ENCODE data around the gene GJD4.

GJD4 gene

DNA sequence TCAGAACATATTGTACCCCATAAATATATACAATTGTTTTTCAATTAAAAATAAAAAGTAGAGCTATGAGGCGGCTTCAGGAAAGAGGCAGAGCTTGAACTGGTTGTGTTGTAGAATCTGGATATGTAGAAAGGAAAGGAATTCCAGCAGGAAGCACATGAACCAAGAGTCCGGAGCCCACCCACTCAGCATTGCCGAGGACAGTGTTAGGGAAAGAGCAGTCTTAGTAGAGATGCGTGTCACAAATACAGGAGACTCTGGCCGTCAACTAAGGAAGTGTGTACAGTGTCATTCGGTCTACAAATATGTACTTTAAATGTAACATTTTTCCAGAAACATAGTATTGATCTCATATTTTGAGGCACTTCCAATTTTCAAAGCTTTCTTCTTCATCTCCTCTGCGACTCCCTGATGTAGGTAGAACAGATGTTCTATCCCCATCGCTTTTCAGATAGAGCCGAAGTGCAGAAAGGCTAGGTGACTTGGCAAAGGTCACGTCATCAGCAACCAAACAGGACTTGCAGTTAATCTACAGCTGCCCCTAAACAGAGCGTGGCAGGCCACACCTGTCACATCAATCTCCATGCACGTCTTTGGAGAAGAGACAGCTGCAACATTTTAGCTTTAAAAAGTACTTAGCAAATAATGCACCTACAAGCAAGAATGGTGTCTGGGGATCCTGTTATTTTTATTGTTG is 25.3 kb upstream of the GJD4 start:
- peak; percentile 39 to 75 for DNase-seq

DNA sequence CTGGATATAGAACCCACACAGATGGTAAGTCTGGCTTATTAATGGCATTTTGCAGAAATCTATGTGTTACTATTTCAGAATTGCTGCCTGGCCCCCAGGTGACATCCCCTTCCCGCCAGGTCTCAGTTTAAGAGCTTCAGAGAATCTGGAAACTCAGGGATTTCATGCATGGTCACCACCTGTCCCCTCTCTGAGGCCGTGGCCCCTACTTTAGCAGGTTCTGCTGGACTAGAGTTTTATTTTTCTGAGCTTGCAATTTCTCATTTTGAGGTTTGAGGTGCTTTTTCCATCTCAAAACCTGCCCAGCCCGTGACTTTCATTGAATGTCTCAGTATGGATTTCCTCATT is 24.7 kb upstream of the GJD4 start:
- no peak for DNase-seq

DNA sequence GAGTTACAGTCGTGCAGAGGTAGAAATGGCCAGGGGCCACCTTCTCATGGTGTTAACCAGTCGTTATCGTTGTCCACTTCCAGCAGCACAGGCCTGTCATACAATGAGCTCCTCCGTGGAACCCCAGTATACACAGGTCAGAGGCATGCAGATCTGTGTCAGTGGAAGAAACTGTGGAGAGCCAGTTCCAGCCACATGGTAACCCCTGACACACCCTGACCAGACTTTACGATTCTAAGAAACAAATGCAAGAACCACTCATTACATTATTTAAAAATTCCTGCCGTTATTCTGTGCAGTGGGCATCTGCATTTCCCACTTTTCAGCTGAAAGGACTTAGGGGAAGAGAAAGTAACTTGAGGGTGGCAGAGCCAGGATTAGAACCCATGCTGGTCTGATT is 23.5 kb upstream of the GJD4 start:
- DNase-seq: no peak

DNA sequence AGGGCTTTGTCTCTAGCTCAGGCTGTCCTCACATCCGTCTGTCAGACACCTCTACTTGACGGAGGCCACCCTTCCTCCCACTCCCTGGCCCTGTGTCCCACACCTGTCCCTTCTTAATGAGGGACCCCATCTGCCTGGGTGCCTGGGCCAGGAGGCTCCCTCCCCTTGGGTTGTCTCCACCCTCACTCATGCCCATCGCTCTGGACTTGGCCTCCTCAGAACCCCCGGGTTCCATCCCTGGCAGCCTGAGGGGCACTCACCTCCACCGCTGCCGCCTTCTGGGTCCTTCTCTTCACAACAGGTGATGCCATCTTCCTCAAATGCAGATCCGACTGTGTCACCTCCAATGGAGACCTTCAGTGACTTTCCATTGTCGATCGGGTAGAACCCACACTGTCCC is 20.2 kb upstream of the GJD4 start:
- no peak for DNase-seq

DNA sequence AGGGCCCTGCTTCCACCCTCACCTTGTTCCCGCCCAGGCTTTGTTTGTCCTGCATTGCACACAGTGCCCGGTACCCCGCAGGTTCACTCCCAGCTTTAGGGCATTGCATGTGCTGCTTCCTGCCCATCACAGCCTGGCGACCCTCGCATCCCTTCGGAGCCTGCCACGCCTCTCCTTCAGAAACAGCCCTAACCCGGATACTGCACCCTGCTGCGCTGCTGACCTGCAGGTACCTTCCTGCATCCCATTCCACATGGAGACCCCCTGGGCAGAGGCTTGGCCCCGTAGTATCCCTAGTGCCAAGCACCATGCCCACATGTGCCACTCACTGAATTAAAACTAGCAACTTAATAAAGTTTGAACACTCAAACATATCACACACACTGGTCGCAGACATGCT is 19.8 kb upstream of the GJD4 start:
- no peak for DNase-seq

DNA sequence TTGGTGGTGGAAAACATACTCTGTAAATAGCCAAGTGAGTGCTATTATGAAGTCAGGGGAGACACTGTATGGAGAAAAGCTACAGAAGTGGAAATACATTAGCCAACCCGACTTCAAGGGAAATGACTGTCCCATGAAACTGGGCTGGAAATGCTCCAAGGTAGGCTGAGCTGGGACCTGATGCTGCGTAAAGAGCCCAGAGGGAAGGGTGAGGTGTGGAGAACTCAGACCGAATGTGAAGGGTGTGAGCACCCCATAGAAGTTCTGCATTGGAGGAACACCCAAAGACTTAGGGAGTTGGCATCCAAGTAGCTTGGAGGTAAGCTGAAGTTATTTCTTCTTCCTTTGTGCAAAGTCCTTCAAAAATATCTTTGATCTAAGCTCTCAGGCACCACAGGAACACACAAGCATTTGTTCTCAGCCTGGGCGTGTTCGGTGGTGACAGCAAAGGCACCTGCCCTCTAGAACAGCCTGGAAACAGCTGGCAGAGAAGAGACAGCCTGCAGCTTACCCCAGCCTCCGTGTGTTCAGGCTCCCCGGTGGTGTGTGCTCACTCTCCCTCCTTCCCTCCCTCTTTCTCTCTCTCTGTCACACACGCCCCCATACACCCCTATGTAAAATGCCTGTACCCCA is 19.1 kb upstream of the GJD4 start:
- DNase-seq: no peak

DNA sequence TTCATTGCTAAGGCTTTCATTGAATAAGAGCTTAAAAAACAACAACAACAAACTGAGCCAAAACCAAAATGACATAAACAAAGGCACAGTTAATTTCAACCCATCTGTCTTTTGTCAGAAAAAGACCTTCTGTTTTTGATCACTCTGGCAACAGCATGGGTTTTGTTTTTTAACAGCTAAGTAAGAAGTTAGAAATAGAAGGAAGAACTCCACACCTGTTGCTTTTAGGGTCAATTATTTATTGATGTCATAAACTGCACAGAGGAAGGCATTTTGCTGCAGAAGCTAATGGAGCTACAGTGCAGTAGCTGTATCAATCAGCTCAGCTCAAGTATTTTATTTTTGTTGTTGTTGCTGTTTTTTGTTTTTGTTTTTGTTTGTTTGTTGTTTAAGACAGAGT is 16.3 kb upstream of the GJD4 start:
- no peak for DNase-seq

DNA sequence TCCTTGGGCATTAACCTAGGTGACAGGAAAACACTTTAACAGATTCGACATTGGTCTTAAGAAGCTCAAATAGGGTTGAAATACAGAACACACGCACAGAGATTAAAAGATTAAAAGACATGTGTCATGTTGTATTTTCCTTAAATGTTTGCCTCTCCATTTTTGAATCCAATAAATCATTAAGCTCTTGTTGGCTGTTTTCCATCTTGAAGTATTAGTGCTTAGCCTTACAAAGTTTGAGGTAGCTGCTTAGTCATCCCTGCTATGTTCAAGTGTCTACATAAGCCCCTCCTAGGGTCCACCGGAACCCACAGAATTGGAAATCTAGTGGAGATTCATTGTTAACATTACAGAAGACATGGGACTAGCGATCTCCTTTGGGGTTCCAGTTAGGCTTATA is 12.7 kb upstream of the GJD4 start:
- peak; percentile 26 to 71 for DNase-seq

DNA sequence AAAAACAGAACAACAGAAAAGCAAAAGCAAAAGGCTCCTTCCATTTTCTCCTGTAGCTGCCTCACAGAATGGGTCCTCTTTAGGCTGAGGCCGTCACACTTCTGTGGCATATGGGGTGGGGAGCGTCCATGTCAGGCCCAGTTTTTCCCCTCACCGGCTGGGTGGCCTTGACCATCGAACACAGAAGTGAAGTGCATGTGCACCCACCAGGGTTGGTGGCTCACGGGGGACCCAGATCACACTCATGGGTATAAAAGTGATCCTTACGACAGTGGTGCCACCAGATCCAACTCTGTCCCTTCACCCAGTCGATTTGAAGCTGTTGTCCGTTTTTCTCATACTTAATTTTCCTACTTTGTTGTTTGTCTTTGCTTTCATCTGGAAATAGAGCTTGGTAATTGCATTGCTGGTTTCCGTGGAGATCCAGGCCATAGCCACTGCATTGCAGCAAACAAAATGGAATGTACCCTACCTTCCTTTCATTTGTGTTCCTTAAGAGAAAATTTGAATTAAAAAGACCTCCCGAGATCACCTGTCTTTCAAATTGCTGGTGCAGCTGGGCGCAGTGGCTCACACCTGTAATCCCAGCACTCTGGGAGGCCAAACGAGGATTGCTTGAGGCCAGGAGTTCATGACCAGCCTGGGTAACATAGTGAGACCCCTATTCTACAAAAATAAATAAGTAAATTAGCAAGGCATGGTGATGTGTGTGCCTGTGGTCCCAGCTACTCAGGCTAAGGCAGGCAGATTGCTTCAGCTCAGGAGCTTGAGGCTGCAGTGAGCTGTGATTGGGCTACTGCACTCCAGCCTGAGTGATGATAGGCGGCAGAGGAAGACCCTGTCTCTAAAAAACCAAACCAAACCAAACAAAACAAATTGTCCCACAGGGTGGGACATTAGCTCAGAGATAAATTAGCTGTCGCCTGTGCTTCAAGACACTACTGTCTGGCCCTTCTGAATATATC is 10.7 kb upstream of the GJD4 start:
- DNase-seq: no peak

DNA sequence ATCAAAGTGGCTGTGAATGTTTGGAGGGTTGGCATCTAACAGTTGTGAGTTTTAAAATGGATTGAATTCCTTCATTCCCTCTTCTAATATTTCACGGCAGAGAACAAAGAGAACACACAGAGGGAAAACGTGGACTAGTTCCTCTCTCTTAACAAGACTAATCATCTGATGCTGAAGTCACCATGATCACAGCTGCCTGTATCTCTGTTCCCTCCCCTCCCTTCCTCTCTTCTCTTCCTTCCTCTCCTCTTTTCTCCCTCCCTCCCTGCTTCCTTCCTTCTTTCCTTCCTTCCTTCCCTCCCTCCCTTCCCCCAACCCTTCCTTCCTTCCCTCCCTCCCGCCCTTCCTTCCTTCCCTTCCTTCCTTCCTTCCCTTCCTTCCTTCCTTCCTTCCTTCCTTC is 10.0 kb upstream of the GJD4 start:
- no peak for DNase-seq

DNA sequence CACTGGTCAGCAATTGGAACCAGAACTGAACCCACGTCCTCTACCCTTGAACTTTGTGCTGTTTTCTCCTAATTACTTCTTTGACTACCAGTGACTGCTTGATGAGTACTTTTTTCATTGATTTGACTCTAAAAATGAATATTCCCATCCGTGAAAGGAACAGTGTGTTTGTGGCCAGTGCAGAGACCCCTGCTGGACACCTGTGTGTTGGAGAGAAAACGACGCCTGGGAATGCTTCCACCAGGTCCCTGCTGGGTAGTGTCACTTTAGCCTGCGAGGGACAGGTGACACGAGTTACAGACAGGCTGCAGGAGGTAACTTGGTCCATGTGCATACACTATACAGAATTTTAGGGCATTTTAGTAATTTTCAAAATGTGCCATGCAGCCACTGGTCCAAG is 6.8 kb upstream of the GJD4 start:
- no peak for DNase-seq

DNA sequence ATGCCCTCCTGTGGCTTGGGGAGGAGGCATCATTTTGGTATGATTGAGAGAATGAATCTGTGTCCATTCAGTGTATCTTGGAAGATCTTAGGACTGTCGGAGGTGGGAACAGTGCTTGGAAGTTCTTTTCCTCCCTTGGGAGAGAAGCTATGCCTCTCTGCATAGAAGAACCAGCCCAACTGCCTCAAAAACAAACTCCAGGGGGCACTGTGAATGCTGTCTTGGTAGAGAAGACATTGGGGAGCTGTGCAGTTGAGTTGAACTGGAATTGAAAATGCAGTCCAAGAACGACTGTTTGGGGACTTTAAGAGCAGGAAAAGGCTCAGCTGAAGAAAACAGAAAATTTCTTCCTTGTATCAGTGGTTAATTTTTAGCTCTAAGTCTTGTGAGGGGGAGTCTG is 4.9 kb upstream of the GJD4 start:
- no peak for DNase-seq

DNA sequence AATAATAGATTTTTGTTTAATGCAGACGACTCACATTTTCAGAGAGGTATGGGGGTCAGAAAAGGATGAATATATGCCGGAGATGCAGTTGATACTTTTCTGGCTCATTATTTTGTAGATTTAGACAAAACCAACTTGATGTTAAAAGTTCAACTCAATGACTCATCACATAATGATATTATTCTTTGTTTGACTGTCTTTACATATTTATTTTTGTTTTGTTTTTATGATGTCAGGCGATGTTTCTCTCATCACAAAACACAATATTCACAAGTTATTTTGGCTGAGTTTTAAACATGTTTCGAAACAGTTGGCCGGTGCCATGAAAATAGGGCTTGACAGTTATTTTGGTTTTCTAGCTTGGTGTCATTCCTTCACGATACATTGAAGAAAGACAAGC is 1.3 kb downstream of the GJD4 start:
- no peak for DNase-seq

DNA sequence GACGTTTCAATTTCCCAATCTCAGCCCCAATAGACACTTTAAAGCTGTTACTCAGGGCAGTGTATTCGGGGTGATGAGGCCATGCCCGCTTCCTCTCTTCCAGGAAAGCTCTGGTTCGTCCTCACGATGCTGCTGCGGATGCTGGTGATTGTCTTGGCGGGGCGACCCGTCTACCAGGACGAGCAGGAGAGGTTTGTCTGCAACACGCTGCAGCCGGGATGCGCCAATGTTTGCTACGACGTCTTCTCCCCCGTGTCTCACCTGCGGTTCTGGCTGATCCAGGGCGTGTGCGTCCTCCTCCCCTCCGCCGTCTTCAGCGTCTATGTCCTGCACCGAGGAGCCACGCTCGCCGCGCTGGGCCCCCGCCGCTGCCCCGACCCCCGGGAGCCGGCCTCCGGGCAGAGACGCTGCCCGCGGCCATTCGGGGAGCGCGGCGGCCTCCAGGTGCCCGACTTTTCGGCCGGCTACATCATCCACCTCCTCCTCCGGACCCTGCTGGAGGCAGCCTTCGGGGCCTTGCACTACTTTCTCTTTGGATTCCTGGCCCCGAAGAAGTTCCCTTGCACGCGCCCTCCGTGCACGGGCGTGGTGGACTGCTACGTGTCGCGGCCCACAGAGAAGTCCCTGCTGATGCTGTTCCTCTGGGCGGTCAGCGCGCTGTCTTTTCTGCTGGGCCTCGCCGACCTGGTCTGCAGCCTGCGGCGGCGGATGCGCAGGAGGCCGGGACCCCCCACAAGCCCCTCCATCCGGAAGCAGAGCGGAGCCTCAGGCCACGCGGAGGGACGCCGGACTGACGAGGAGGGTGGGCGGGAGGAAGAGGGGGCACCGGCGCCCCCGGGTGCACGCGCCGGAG is 2.6 kb downstream of the GJD4 start:
- no peak for DNase-seq

DNA sequence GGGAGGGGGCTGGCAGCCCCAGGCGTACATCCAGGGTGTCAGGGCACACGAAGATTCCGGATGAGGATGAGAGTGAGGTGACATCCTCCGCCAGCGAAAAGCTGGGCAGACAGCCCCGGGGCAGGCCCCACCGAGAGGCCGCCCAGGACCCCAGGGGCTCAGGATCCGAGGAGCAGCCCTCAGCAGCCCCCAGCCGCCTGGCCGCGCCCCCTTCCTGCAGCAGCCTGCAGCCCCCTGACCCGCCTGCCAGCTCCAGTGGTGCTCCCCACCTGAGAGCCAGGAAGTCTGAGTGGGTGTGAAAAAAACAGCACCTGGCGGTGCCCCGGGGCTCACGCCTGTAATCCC is 3.2 kb downstream of the GJD4 start:
- no peak for DNase-seq

DNA sequence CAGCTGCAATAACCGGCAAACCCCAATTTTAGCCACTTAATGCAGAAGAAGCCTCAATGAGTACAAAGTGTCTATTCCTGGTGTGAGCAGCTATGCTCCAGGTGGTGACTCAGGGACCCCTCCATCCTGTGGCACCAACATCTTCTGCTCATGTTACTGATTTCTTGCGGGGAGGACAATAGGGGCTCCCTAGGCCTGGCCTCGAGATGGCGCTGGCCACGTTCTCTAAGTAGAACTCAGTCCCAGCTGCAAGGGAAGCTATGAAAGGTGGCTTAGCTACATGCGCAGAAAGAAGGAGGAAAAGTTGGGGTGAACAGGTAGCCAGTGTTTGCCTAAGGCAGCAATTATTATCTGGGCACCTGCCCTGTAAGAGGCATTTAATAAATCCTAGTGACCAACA is 6.6 kb downstream of the GJD4 start:
- DNase-seq: peak in 1 of 2 experiments; percentile 13

DNA sequence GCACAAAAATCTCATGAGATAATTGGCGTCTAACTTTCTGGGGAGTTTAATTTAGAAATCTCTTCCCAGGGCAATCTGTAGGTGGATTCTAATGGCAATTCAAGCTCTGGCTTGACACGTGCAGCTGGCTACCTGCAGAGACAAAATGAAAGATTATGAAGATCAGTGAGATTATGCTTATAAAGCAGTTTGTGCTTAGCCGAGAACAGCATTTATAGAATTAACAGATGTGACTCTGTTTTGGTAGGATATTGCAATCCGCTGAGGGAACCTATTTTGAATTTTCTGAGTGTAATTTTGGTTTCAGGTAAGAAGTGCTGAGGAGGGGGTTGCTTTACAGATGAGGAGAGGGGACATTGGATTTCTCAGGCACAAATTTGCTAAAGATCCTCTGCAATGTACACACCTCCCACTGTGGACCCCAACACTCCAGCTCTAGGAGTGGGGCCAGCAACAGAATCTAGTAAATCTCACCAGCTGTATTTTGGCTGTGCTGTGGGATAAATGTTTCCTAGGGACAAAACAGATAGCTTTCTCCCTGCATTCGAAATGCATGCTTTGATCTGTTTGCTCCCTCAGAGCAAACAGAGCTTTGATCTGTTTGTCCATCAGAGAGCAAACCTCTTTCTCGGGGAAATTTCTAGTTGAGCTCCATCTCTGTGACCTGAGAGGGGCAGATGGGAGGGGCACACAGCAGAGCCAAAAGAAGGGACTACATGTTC is 7.4 kb downstream of the GJD4 start:
- peak in 1 of 2 experiments; percentile 30 for DNase-seq

DNA sequence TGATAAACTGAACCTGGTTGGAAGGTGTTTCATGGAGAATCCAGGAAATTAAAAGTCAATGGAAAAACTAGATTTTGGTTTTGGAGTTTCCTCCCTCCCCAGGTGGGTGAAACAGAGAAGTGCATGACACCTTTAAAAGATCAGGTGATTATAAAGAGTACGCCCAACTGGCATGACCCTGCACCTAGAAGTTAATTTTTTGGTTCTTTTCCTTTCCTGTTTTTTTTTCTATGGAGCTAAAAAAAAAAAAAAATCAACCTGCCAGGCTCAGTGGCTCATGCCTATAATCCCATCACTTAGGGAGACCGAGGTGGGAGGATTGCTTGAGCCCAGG is 7.9 kb downstream of the GJD4 start:
- DNase-seq: no peak

DNA sequence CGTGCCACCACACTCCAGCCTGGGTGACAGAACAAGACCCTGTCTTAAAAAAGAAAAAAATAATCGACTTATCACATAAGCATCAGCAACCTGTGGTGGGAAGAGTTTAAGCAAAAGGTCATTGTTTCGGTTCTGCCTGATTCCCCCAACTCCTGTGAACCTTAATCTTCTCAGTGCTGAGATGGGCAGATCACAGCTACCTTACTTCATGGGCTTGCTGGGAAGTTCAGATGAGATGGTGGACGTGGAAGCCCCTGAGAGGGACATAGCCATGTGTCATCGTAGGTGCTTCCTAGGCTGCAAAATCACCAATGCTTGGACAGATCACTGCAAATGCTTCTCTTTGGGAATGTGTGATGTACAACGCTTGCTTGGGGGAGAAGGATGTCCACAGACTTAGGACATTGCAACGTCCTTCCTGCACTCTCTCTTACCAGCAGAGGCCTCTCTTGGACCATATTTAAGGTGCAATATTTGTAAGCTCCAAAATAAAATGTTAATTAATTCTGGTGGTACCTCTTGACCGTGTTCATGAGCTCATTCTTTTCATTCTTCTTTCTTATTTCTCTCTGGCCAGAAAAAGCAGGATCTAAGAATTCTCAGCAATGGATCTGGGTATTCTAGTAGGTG is 8.6 kb downstream of the GJD4 start:
- no peak for DNase-seq

DNA sequence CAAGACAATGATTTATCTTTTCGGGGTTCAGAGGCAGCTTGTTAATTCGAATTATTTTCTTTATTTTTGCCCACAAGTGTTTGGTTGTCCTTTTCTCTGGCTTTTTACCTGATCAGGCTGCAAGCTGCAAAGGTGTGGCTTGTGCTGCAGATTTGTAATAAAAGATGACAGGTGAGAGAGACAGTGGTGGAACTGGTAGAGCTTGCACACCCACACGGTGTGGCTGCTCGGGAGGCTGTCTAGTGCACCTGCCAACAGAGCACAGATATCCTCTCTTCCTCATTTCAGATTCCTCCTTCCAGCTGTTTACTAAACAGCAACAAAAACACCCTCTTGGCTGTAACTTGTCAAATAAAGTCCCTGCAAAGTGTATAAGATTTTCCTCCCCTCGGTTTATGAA is 9.2 kb downstream of the GJD4 start:
- DNase-seq: no peak

DNA sequence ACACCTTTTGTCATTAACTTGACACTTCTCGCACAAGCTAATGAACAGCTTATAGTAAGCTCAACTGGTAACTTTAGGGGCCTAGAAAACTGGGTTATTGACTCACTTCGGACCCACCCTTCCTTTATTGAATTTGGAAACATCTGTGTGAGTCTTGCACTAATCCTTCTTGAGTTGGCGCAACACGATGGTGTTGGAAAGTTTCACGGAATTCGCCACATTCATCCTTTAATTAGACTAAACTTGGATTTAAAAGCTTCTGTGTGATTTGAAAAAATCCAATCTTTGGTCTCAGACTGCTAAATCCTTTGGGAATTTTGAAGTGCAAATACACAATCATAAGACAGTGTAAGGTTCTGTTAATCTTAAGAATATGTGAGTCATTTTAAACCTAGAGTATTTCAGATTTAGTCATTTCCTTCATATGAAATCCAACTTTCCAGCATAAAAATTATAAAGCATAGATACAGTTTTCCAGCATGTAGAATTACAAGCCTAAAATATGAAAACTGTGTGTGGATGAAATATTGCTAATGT is 21.9 kb downstream of the GJD4 start:
- peak in 1 of 2 experiments; percentile 16 for DNase-seq

DNA sequence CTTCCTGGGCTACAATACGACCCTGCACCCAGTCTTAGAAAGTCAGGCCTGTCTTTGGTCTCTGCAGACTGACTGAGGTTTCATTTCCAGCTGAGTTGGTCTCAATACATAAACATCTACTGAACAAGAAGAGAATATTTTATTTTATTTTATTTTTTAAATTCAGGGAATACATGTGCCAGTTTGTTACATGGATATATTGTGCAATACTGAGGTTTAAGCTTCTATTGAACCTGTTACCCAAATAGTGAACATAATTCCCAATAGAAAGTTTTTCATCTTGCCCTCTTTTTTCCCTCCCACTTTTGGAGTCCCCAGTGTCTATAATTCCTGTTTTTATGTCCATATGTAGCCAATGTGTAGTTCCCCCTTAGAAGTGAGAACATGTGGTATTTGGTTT is 26.3 kb downstream of the GJD4 start:
- no peak for DNase-seq

Measured in NCI-H524 (cell line).